HCT116 (cell line): ENCODE results near the gene MMP15. TPM values are rescaled to one million over a fixed set of nuclear protein-coding genes. Genes with fewer than 3 reads are reported as not detected.

Experiments
- ATAC-seq: fragments of 200-7000 bp; cut with Tn5 transposase; 2 replicates; pipeline ENCODE4 v1.9.1; 2020; ENCODE audit warnings: mild to moderate bottlenecking, moderate library complexity
- BruUV-seq: library from RNA; stranded (reverse); fragments of 400-500 nt; replicated peaks from 2 replicates; lab custom pipeline; 2021; lab: Mats Ljungman, UMichigan
- CTCF ChIA-PET: fragments of 300-600 bp; sonication (Branson Sonifier 250); formaldehyde crosslinking; loops from one replicate; lab custom pipeline; 2021; ENCODE audit warnings: antibody characterized with exemption; lab: Charles Lee
- POLR2A ChIA-PET: fragments of 300-600, 350-600 bp; sonication (Branson Sonifier 250); formaldehyde crosslinking; loops from one replicate; lab custom pipeline; 2021; ENCODE audit warnings: antibody characterized with exemption; lab: Charles Lee
- RAD21 ChIA-PET, 2 experiments: fragments of 300-600 bp; sonication (Branson Sonifier 250); formaldehyde crosslinking; loops; one replicate each; lab custom pipeline; 2023; ENCODE audit warnings: low total read pairs in 2 of 2; ENCODE audit not compliant: uncharacterized antibody in 2 of 2, unreplicated experiment in 2 of 2, low non-redundant PET in 1 of 2; lab: Charles Lee
- DNase-seq: peaks from one replicate; pipeline ENCODE4 v3.0.0-alpha.2; 2010; ENCODE audit warnings: low read depth, low spot score
- H2AFZ ChIP-seq: fragments of 200-600 bp; shearing (Covaris generic), sonication (generic); 2 replicates; pipeline ENCODE4 v1.6.1; 2017; ENCODE audit warnings: low read depth, mixed run types, mixed read lengths, antibody characterized with exemption, low read length; ENCODE audit not compliant: poor library complexity, severe bottlenecking
- H3K27ac ChIP-seq: 2 replicates; pipeline ENCODE4 v1.5.1; 2012; ENCODE audit warnings: low read depth, low read length
- H3K27me3 ChIP-seq: fragments of 200-600 bp; sonication (generic); 2 replicates; pipeline ENCODE4 v1.6.1; 2016; ENCODE audit warnings: mixed run types, low read length, mixed read lengths; ENCODE audit not compliant: insufficient read depth
- H3K36me3 ChIP-seq, 2 experiments: fragments of 200-500 bp in 1 of 2; fragments of 200-600 bp in 1 of 2; sonication (Bioruptor generic) in 1 of 2; sonication (generic) in 1 of 2; 2 replicates each; pipeline versions ENCODE4 v1.5.1 to v1.6.1; 2014 to 2016; ENCODE audit warnings: low read length in 2 of 2, inconsistent platforms in 1 of 2, mixed read lengths in 1 of 2, mixed run types in 1 of 2; ENCODE audit not compliant: insufficient read depth in 2 of 2, control insufficient read depth in 1 of 2
- H3K4me1 ChIP-seq, 2 experiments: fragments of 200-600 bp in 1 of 2; sonication (generic) in 1 of 2; 2 replicates each; pipeline versions ENCODE4 v1.5.1 to v1.6.1; 2012 to 2017; ENCODE audit warnings: low read length in 2 of 2, inconsistent platforms in 1 of 2, mild to moderate bottlenecking in 1 of 2, mixed read lengths in 1 of 2, mixed run types in 1 of 2, moderate library complexity in 1 of 2; ENCODE audit not compliant: insufficient read depth in 2 of 2, control insufficient read depth in 1 of 2
- H3K4me2 ChIP-seq: fragments of 200-600 bp; sonication (generic); 2 replicates; pipeline ENCODE4 v1.6.1; 2017; ENCODE audit warnings: mixed run types, low read length, mixed read lengths
- H3K4me3 ChIP-seq, 2 experiments: fragments of 200-600 bp in 1 of 2; sonication (generic) in 1 of 2; replicated peaks in 1 of 2; 2 replicates each; pipeline ENCODE4 v1.5.1; 2011 to 2016; ENCODE audit warnings: low read length in 2 of 2, control low read depth in 1 of 2, low read depth in 1 of 2, mild to moderate bottlenecking in 1 of 2, mixed read lengths in 1 of 2, mixed run types in 1 of 2
- H3K79me2 ChIP-seq: fragments of 200-600 bp; sonication (generic); 2 replicates; pipeline ENCODE4 v1.6.1; 2017; ENCODE audit warnings: mild to moderate bottlenecking, mixed run types, low read length, moderate library complexity, mixed read lengths; ENCODE audit not compliant: insufficient read depth
- H3K9ac ChIP-seq: fragments of 200-600 bp; sonication (generic); 2 replicates; pipeline ENCODE4 v1.6.1; 2016; ENCODE audit warnings: low read length, mixed read lengths
- H3K9me2 ChIP-seq: fragments of 200-600 bp; sonication (generic), shearing (Covaris generic); 2 replicates; pipeline ENCODE4 v1.6.1; 2017; ENCODE audit warnings: mixed run types, mild to moderate bottlenecking, moderate library complexity; ENCODE audit not compliant: insufficient read depth
- H3K9me3 ChIP-seq, 2 experiments: fragments of 200-500 bp in 1 of 2; fragments of 200-600 bp in 1 of 2; sonication (Bioruptor generic) in 1 of 2; sonication (generic) in 1 of 2; 2 replicates each; pipeline ENCODE4 v1.6.1; 2014 to 2017; ENCODE audit warnings: low read length in 2 of 2, mixed read lengths in 2 of 2, inconsistent platforms in 1 of 2, low read depth in 1 of 2, mild to moderate bottlenecking in 1 of 2, mixed run types in 1 of 2, moderate library complexity in 1 of 2; ENCODE audit not compliant: control insufficient read depth in 1 of 2, insufficient read depth in 1 of 2
- H4K20me1 ChIP-seq: fragments of 200-600 bp; sonication (generic), shearing (Covaris generic); 2 replicates; pipeline ENCODE4 v1.6.1; 2017; ENCODE audit warnings: mixed run types, mild to moderate bottlenecking, moderate library complexity; ENCODE audit not compliant: insufficient read depth
- CBX3 ChIP-seq: IDR thresholded peaks from 2 replicates; pipeline ENCODE4 v1.6.1; 2012; ENCODE audit warnings: low read depth
- CEBPB ChIP-seq: IDR thresholded peaks from 2 replicates; pipeline ENCODE4 v1.6.1; 2012; ENCODE audit warnings: low read depth
- ELF1 ChIP-seq: IDR thresholded peaks from 2 replicates; pipeline ENCODE4 v1.6.1; 2012; ENCODE audit warnings: low read depth, borderline replicate concordance
- FOSL1 ChIP-seq: IDR thresholded peaks from 2 replicates; pipeline ENCODE4 v1.6.1; 2012; ENCODE audit warnings: low read depth
- JUND ChIP-seq: IDR thresholded peaks from 2 replicates; pipeline ENCODE4 v1.6.1; 2012
- POLR2A ChIP-seq: IDR thresholded peaks from 2 replicates; pipeline ENCODE4 v1.7.0; 2011; ENCODE audit warnings: borderline replicate concordance; ENCODE audit not compliant: insufficient read depth, insufficient read length; ENCODE audit errors: extremely low read depth
- SRF ChIP-seq: IDR thresholded peaks from 2 replicates; pipeline ENCODE4 v1.6.1; 2012; ENCODE audit warnings: low read depth
- TCF7L2 ChIP-seq: IDR thresholded peaks from 2 replicates; pipeline ENCODE4 v1.7.0; 2011; ENCODE audit warnings: borderline replicate concordance, inconsistent platforms; ENCODE audit not compliant: insufficient read depth, insufficient read length; ENCODE audit errors: extremely low read depth
- ZBTB33 ChIP-seq: IDR thresholded peaks from 2 replicates; pipeline ENCODE4 v1.6.1; 2011; ENCODE audit warnings: mild to moderate bottlenecking, low read length, moderate library complexity; ENCODE audit not compliant: insufficient replicate concordance; ENCODE audit errors: extremely low read depth
- ZFX ChIP-seq: fragments of 450-650 bp; IDR thresholded peaks from 2 replicates; pipeline ENCODE4 v1.6.1; 2017
- intact Hi-C: fragments of 100-400 bp; cut with micrococcal nuclease; formaldehyde crosslinking; loops from 2 replicates; pipeline ENCODE4 v1.10.0; 2022
- total RNA-seq: library from RNA; stranded (reverse); gene quantifications from one replicate; pipeline ENCODE4 v1.2.1, GENCODE V29; 2021; ENCODE audit not compliant: unreplicated experiment

Gene MMP15
- total RNA-seq, 1 experiment from 2014 or later: 38.5 TPM

- no peak for TF ChIP-seq SRF
Observed at GRCh38 chr16:58037365-58038057, 12.0 kb downstream of the MMP15 start (continued).

- Histone ChIP-seq H3K4me2 (no peak overlapping the region), H3K4me1 (peaks cover 0 to 3% of the 10 kb centered on the region in 2 experiments; a peak in 1 of 4 replicates), H3K9ac (no peak overlapping the region), H3K27ac (no peak overlapping the region), H4K20me1 (no peaks in the 10 kb centered on the region), H3K79me2 (peaks cover 2% of the 10 kb centered on the region; the same call in 1 of the 2 replicates), H2AFZ (no peak overlapping the region), H3K9me2 (no peaks in the 10 kb centered on the region), H3K36me3 (peaks cover 5 to 9% of the 10 kb centered on the region in 2 experiments; a peak in 2 of 4 replicates), H3K9me3 (no peaks in the 10 kb centered on the region), H3K4me3 (no peak overlapping the region), H3K27me3 (no peaks in the 10 kb centered on the region)
- CTCF ChIA-PET: no interaction called here
- DNase-seq (no peak), ATAC-seq (no peak)
- intact Hi-C loops: no loop called here
- no peak for TF ChIP-seq ELF1
- TF ChIP-seq ZBTB33: no peak
- TF ChIP-seq TCF7L2: no peak
- TF ChIP-seq FOSL1: no peak
- no peak for TF ChIP-seq CEBPB
- TF ChIP-seq POLR2A: no peak
- TF ChIP-seq ZFX: no peak
- no peak for TF ChIP-seq CBX3
- no peak for TF ChIP-seq JUND
- BruUV-seq: no TSS peak
- POLR2A ChIA-PET: no interaction called here
- RAD21 ChIA-PET: no interaction called here
Observed at GRCh38 chr16:58038219-58038641, 12.7 kb downstream of the MMP15 start.
